Subcutaneous abdominal adipose tissue (tissue), 5 donors: ENCODE measurements around the gene CPD.

ENCODE experiments used
- H3K27ac ChIP-seq: one replicate; pipeline ENCODE4 v1.7.0; 2013; ENCODE audit warnings: low read depth, mild to moderate bottlenecking, inconsistent platforms, low read length, moderate library complexity
- H3K27me3 ChIP-seq, 5 donors: one replicate each; pipeline ENCODE4 v1.7.0; 2013; ENCODE audit warnings: low read length in 5 of 5, inconsistent platforms in 1 of 5; ENCODE audit not compliant: control insufficient read depth in 5 of 5, insufficient read depth in 4 of 5
- H3K36me3 ChIP-seq, 5 donors: one replicate each; pipeline ENCODE4 v1.7.0; 2013; ENCODE audit warnings: low read length in 5 of 5; ENCODE audit not compliant: control insufficient read depth in 5 of 5, insufficient read depth in 5 of 5
- H3K4me1 ChIP-seq, 5 donors: one replicate each; pipeline ENCODE4 v1.7.0; 2013; ENCODE audit warnings: low read length in 5 of 5, mild to moderate bottlenecking in 3 of 5, moderate library complexity in 1 of 5; ENCODE audit not compliant: control insufficient read depth in 5 of 5, insufficient read depth in 5 of 5
- H3K4me3 ChIP-seq, 5 donors: one replicate each; pipeline ENCODE4 v1.7.0; 2013; ENCODE audit warnings: low read length in 5 of 5, low read depth in 1 of 5
- H3K9ac ChIP-seq, 5 donors: one replicate each; pipeline ENCODE4 v1.7.0; 2013; ENCODE audit warnings: low read length in 5 of 5, mild to moderate bottlenecking in 4 of 5, moderate library complexity in 3 of 5
- H3K9me3 ChIP-seq, 5 donors: one replicate each; pipeline ENCODE4 v1.7.0; 2013; ENCODE audit warnings: low read length in 5 of 5; ENCODE audit not compliant: control insufficient read depth in 5 of 5
- donor health status: healthy.
- donor health status: healthy.
- donor health status: healthy.
- donor health status: healthy.
- donor health status: healthy.

CPD gene

DNA sequence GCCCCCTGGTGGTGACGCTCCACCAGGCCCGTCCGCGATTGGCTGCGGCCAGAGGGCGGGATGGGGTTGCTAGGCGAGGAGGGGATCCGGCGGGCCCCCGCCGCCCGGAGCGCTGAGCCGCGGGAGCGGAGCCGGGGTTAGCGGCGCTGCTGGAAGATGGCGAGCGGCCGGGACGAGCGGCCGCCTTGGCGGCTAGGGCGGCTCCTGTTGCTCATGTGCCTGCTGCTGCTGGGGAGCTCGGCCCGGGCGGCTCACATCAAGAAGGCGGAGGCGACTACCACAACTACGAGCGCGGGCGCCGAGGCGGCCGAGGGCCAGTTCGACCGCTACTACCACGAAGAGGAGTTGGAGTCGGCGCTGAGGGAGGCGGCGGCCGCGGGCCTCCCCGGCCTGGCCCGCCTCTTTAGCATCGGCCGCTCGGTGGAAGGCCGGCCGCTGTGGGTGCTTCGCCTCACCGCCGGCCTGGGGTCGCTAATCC, at the start of gene CPD:
CPD (plus strand) TSS at position 103 of the 478 bp plus-strand sequence; CDS start at position 157, 54 bp downstream.
- Histone ChIP-seq H3K4me3 (peak within 1 kb of the TSS; percentile 73 to 93 (median 85)), H3K27me3 (no peaks in the 10 kb centered on the region), H3K36me3 (no peaks in the 10 kb centered on the region), H3K4me1 (peaks cover 3 to 58% (median 49%) of the 10 kb centered on the region in 5 donors), H3K27ac (peak within 1 kb of the TSS; percentile 85), H3K9ac (peak within 1 kb of the TSS; percentile 80 to 88 (median 84)), H3K9me3 (no peaks in the 10 kb centered on the region)

DNA sequence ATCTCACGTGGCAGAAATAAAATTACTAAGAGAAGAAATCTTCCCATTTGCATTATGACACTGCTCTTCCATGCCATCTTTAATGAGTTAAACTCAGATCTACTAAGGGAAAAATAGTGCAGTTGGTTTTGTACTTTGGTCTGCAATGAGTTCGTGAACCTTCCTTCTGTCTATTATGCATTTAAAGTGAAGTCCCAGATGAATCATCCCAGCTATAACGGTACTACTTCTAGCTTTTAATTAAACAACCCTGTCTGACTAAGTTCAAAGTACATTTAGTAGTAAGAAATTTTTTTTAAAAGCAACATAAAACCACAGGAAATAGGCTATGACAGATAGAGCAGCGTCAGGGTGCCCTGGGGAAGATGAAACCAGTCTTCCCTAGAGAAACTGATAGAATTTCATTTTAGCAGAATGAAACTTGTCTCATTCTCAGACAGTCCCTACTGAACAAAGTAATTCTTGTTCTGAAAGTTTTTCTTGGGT, 46.6 kb upstream of the CPD start:
- H3K9ac ChIP-seq, result no peak overlapping the region
- H3K36me3 ChIP-seq, result no peaks in the 10 kb centered on the region
- H3K4me1 ChIP-seq, result peaks cover 0 to 8% (median 0%) of the 10 kb centered on the region in 5 donors
- no peaks in the 10 kb centered on the region for H3K9me3 ChIP-seq
- H3K4me3 ChIP-seq, result no peak overlapping the region
- peaks cover 0 to 2% (median 0%) of the 10 kb centered on the region in 5 donors for H3K27me3 ChIP-seq
- H3K27ac ChIP-seq, result no peak overlapping the region

DNA sequence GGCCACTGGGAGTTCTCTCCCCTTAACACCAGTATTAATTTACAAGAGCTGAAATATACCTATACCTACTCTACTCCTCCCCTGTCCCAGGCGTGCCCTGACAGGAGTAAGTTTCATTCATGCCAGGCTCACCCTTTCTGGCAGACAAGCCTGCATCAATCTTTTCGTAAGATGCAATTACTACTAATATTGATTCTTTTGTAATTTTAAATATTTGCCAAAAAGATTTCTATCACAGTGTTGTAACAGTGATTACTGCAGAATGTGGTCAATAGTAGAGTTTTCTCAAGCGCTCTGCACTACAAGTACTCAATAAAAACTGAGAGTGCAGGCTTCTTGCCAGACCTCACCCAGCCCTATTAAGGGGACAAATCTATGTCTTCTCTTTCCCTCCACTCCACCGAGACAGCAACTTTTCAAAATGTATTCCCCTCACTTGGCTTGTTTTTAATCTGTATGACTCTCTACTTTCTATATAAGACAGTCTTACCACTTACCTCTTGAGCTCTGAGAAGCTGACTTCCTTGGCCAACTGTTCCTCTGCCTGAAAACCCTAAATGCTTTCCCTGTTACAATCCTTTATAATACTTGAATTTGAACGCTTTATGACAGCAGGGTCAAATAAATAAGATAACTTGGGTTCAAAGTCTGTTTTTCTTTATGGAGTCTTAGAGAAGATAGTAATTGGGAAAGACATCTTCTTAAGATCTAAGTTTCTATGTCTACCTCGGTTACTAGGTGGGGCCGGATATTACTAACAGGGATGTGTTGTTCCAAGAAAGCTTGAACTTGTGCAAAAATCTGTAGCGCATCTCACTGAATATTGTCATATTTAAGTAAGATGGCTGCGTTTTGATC, 45.0 kb upstream of the CPD start, which contains the start of gene TMIGD1:
TMIGD1 (minus strand) TSS at position 555 of the 858 bp plus-strand sequence. CDS start 1,924 bp downstream, outside the sequence.
- peaks cover 0 to 2% (median 0%) of the 10 kb centered on the region in 5 donors for H3K27me3 ChIP-seq
- no peak within 1 kb of the TSS for H3K9ac ChIP-seq
- H3K4me1 ChIP-seq, result peaks cover 0 to 8% (median 0%) of the 10 kb centered on the region in 5 donors
- no peak within 1 kb of the TSS for H3K27ac ChIP-seq
- H3K4me3 ChIP-seq, result no peak within 1 kb of the TSS
- H3K9me3 ChIP-seq, result no peaks in the 10 kb centered on the region
- H3K36me3 ChIP-seq, result no peaks in the 10 kb centered on the region

DNA sequence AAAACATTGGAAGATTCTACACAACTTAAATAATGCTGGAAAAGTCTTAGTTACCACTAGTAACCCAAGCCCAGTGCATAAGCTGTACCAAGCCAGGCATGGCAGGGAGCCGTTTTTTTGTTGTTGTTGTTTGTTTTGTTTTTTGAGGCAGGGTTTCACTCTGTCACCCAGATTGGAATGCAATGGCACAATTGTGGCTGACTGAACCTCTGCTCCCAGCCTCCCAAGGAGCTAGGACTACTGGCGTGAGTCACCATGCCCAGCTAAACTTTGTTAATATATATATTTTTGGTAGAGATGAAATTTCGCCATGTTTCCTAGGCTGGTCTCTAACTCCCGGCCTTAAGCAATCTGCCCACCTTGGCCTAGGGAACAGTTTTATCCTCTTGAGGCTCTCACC, 44.3 kb upstream of the CPD start:
- H3K36me3 ChIP-seq, result no peaks in the 10 kb centered on the region
- H3K9ac ChIP-seq, result no peak overlapping the region
- H3K9me3 ChIP-seq, result no peaks in the 10 kb centered on the region
- H3K27ac ChIP-seq, result no peak overlapping the region
- H3K4me1 ChIP-seq, result peaks cover 0 to 8% (median 0%) of the 10 kb centered on the region in 5 donors
- peaks cover 0 to 2% (median 0%) of the 10 kb centered on the region in 5 donors for H3K27me3 ChIP-seq
- H3K4me3 ChIP-seq, result no peak overlapping the region

DNA sequence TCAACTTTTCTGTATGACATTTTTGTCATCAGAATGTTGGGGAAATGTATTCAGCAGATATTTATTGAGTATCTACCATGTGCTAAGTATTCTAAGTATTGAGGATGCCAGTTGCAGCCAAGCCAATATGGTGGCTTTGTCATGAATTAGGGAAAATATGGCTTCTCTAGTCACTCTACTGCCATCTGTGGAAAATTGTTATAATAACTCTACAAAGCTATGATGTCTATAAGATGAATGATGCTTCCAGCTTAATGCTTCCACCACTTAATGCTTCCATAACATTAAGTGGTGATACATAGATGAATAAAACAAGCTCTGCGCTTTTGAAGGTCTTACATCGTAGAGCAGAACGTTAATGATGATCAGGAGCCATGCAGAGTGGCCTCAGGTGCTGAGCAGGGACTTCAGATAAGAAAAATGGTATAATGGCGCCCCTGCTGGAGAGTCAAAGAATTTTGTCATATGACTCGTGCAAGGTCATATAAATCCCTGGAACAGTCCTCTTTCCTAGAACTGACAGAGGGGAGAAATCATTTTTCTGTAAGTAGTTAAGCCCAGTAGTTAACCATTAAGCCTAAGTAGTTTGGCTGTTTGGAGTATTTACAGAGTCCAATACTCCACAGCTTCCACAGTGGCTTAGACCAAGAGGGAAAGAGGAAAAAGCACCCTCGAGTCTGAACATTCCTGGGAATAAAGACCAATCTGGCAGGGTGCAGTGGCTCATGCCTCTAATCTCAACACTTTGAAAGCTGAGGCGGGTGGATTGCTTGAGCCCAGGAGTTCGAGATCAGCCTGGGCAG, 42.2 kb upstream of the CPD start:
- Histone ChIP-seq H3K9me3 (no peaks in the 10 kb centered on the region), H3K27ac (no peak overlapping the region), H3K27me3 (no peaks in the 10 kb centered on the region), H3K4me1 (peaks cover 0 to 19% (median 16%) of the 10 kb centered on the region in 5 donors), H3K9ac (no peak overlapping the region), H3K36me3 (no peaks in the 10 kb centered on the region), H3K4me3 (no peak overlapping the region)

DNA sequence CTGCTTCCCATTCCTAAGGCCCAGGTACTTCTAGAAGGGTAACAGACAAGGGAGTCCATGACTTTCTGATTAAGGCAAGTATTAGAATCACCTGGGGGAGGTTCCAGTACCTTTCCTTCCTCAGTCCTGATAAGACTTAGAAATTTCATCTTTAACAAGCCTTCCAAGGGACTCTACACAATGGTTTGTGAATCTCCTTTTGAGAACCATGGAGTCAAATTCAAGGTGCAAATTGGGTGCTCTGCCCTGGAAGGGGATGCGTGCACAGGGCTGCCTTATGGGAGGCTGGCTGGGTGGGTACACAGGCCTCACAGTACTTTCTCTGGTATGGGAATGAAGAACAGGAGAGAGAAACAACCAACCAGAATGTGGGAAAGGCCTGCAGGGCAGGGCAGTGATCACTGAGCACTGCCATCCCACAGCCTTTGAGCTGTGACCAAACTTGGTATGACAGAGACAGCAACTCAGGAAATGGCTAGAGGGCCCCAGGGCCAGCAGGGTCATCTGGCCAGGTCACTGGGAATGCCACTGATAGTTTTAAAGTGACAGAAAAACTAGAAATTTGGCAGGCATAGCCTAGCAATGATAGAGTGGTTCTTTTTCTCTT, 41.2 kb upstream of the CPD start:
- Histone ChIP-seq H3K4me3 (no peak overlapping the region), H3K36me3 (no peaks in the 10 kb centered on the region), H3K9me3 (no peaks in the 10 kb centered on the region), H3K27ac (no peak overlapping the region), H3K4me1 (peaks cover 0 to 26% (median 16%) of the 10 kb centered on the region in 5 donors), H3K27me3 (no peaks in the 10 kb centered on the region), H3K9ac (no peak overlapping the region)

DNA sequence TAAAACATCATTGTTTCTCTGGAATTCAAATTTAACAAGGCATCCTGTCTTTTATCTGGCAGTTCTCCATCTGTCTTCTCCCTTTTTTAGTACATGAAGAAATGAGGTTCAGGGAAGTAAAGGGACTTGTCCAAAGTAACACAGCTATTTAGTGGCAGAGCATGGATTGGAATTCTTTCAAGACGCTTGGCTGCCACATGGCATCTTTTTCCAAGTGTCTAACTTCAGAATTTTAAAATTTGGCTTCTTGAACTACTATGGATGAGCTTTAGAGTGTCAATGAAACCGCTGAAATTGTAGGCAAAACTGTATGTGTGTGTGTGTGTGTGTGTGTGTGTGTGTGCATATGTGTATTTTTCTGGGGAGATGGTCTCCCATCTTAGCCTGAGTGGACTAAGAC, 39.6 kb upstream of the CPD start:
- no peak overlapping the region for H3K9ac ChIP-seq
- no peaks in the 10 kb centered on the region for H3K36me3 ChIP-seq
- H3K27ac ChIP-seq, result no peak overlapping the region
- H3K9me3 ChIP-seq, result no peaks in the 10 kb centered on the region
- no peaks in the 10 kb centered on the region for H3K27me3 ChIP-seq
- H3K4me3 ChIP-seq, result no peak overlapping the region
- peaks cover 2 to 38% (median 23%) of the 10 kb centered on the region in 5 donors for H3K4me1 ChIP-seq

DNA sequence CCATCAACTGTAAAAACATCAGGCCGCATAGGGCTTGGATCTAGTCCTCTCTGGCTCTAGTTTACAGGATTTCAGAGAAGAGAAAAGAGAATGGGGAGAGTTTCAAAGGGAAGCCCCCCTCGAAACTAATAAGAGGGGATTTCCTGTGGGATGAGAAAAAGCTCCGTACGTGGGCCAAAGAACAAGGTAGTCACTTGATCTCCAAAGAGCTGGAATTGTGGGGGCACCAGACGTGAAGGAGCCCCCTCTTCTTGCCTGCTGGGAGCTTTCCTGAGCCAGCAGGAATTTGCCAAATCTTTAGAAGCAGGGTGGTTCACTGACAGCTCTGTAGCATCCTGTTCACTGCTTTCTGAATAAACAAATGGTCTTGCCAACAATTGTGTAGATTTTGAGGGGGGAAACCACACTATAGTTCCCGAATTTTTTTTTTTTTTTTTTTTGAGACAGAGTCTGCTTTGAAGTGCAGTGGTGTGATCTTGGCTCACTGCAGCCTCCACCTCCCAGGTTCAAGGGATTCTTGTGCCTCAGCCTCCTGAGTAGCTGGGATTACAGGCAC, 37.8 kb upstream of the CPD start:
- Histone ChIP-seq H3K4me1 (peaks cover 2 to 56% (median 38%) of the 10 kb centered on the region in 5 donors), H3K9ac (peak overlapping the region in 2 of 5 donors; percentile 41 to 61), H3K27ac (peak overlapping the region; percentile 80)

DNA sequence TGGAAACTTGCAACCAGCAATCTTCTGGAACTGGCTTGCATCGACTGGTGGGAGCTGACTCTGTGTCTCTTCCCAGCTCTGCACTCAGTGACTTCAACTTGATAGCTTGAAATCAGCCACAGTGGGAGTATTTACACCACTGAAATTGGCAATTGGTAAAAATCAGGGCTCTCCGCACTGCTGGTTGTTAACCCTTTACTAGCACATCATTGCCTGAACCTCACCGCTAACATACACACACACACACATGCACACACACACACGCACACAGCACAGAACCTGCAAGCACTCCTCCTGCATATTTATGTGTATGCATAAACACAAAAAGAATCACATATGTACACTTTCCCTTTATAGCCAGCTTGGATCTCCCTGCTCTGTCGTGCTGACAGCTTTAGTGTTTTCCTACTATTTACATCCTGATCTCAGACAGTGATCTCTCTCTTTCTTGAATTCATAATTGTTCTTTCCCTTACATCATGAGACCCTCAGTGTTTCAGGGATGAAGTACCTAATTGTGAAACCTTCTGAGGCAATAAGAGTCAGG, 37.0 kb upstream of the CPD start:
- peak overlapping the region; percentile 80 for H3K27ac ChIP-seq
- no peaks in the 10 kb centered on the region for H3K27me3 ChIP-seq
- H3K4me1 ChIP-seq, result peaks cover 2 to 63% (median 31%) of the 10 kb centered on the region in 5 donors
- no peak overlapping the region for H3K4me3 ChIP-seq
- H3K9me3 ChIP-seq, result no peaks in the 10 kb centered on the region
- no peak overlapping the region for H3K9ac ChIP-seq
- no peaks in the 10 kb centered on the region for H3K36me3 ChIP-seq

More for the DNA sequence above, 37.8 kb upstream of the CPD start:
- no peak overlapping the region for H3K4me3 ChIP-seq
- no peaks in the 10 kb centered on the region for H3K9me3 ChIP-seq
- H3K36me3 ChIP-seq, result no peaks in the 10 kb centered on the region
- H3K27me3 ChIP-seq, result no peaks in the 10 kb centered on the region
